ENCODE results near the gene AKAP12.

Gene AKAP12

DNA sequence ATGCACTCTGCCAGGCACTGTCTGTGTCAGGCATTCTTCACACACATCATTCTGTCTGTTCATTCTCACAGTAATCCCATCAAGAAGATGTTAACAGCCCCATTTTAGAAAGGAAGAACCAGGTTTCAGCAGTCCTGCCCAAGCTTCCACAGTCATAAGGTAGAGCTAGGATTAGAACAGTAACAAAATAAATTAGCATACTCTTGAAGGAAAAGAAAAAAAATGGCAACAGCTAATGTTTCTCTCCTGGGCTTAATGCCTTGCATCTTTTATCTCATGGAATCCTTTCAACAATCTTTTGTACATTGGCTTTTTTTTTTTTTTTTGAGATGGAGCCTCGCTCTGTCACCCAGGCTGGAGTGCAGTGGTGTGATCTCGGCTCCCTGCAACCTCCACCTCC, 32.1 kb upstream of the AKAP12 start:
- no peak for TF ChIP-seq EZH2phosphoT487 (IDR thresholded peaks at IDR 0.05; ENCODE audit: borderline replicate concordance, low read length)
- TF ChIP-seq, protein P1, sequence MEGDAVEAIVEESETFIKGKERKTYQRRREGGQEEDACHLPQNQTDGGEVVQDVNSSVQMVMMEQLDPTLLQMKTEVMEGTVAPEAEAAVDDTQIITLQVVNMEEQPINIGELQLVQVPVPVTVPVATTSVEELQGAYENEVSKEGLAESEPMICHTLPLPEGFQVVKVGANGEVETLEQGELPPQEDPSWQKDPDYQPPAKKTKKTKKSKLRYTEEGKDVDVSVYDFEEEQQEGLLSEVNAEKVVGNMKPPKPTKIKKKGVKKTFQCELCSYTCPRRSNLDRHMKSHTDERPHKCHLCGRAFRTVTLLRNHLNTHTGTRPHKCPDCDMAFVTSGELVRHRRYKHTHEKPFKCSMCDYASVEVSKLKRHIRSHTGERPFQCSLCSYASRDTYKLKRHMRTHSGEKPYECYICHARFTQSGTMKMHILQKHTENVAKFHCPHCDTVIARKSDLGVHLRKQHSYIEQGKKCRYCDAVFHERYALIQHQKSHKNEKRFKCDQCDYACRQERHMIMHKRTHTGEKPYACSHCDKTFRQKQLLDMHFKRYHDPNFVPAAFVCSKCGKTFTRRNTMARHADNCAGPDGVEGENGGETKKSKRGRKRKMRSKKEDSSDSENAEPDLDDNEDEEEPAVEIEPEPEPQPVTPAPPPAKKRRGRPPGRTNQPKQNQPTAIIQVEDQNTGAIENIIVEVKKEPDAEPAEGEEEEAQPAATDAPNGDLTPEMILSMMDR (IDR thresholded peaks at IDR 0.05; ENCODE audit: low read depth, low read length, poor library complexity, severe bottlenecking) = no peak

DNA sequence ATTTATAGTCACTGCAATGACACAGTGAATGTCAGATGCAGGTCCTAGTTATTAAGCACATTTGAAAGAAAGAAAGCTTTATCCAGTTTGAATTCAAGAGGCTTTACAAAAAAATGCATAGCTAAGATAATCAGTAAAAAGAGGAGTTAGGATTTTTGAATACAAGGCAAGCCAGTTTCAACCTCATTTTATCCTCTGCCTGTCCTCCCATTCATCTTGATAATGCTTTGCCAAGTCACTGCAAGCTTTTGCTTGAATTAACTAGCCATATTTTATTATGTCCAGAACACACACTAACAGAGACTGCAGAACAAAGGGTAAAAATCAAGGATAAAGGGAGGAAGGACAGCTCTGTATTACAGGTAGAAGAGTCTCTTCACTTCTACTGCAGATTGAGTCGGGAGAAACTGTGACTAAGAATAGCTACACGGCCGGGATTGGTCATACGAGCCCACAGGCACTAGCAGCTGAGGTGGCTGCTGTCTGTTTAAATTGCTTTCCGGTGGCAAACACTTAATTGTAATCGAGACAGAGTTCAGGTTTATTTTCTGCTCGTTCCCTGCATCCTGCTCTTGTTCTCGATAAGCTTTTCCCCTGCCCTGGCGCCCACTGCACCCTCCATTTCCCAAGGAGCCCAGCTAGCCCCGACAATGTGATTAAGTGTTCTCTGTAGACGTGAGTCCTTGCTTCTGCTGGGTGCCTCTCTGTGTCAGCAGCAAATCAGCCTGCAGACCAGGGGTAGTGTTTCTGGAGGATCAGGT, 30.5 kb upstream of the AKAP12 start:
- H3K4me3 ChIP-seq (ENCODE audit: low read length) = no peak overlapping the region
- no peak overlapping the region for H3K4me2 ChIP-seq (ENCODE audit: low read length)
- H3K36me3 ChIP-seq (ENCODE audit: control insufficient read depth, low read length) = no peaks in the 10 kb centered on the region
- H3K9me2 ChIP-seq (replicated peaks; ENCODE audit: control insufficient read depth, low read length) = no peaks in the 10 kb centered on the region
- no peaks in the 10 kb centered on the region; the same call in 1 of the 2 replicates for H3K9me3 ChIP-seq (ENCODE audit: control insufficient read depth, insufficient read depth, low read length)
- H4K20me1 ChIP-seq (ENCODE audit: control insufficient read depth, insufficient read depth, low read depth, low read length) = no peaks in the 10 kb centered on the region
- H3F3A ChIP-seq (ENCODE audit: control insufficient read depth, insufficient read depth) = no peaks in the 10 kb centered on the region
- no peak overlapping the region for H3K27ac ChIP-seq (ENCODE audit: low read depth, low read length)
- H3K4me1 ChIP-seq (ENCODE audit: control insufficient read depth, low read length) = no peaks in the 10 kb centered on the region
- TF ChIP-seq, protein P1 (IDR thresholded peaks at IDR 0.05; ENCODE audit: low read depth, low read length, poor library complexity, severe bottlenecking) = no peak
- TF ChIP-seq EZH2phosphoT487 (IDR thresholded peaks at IDR 0.05; ENCODE audit: borderline replicate concordance, low read length) = no peak
- H3K79me2 ChIP-seq (ENCODE audit: control insufficient read depth, low read length) = no peaks in the 10 kb centered on the region
- H3K27me3 ChIP-seq (ENCODE audit: control insufficient read depth, low read length) = 0 out of 2 replicates have a peak, but pooled peaks cover 2% of the 10 kb centered on the region

More for the DNA sequence above, 32.1 kb upstream of the AKAP12 start:
- no peaks in the 10 kb centered on the region for H3F3A ChIP-seq (ENCODE audit: control insufficient read depth, insufficient read depth)
- H3K4me3 ChIP-seq (ENCODE audit: low read length) = no peak overlapping the region
- no peaks in the 10 kb centered on the region for H3K36me3 ChIP-seq (ENCODE audit: control insufficient read depth, low read length)
- H3K9me2 ChIP-seq (replicated peaks; ENCODE audit: control insufficient read depth, low read length) = no peaks in the 10 kb centered on the region
- no peaks in the 10 kb centered on the region for H3K4me1 ChIP-seq (ENCODE audit: control insufficient read depth, low read length)
- 0 out of 2 replicates have a peak, but pooled peaks cover 2% of the 10 kb centered on the region for H3K27me3 ChIP-seq (ENCODE audit: control insufficient read depth, low read length)
- no peaks in the 10 kb centered on the region; the same call in 1 of the 2 replicates for H3K9me3 ChIP-seq (ENCODE audit: control insufficient read depth, insufficient read depth, low read length)
- no peak overlapping the region for H3K27ac ChIP-seq (ENCODE audit: low read depth, low read length)
- H3K4me2 ChIP-seq (ENCODE audit: low read length) = no peak overlapping the region
- no peaks in the 10 kb centered on the region for H4K20me1 ChIP-seq (ENCODE audit: control insufficient read depth, insufficient read depth, low read depth, low read length)
- no peaks in the 10 kb centered on the region for H3K79me2 ChIP-seq (ENCODE audit: control insufficient read depth, low read length)

DNA sequence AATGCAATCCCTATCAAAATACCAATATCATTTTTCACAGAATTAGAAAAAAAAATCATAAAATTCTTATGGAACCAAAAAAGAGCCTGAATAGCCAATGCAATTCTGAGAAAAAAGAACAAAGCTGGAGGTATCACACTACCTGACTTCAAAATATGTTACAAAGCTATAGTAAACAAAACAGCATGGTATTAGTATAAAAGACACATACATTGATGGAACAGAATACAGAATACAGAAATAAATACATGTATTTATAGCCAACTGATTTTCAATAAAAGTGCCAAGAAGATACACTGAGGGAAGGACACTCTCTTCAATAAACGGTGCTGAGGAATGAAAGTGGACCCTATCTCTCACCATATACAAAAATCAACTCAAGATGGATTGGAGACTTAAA, 28.7 kb upstream of the AKAP12 start:
- H3K27me3 ChIP-seq (ENCODE audit: control insufficient read depth, low read length) = 0 out of 2 replicates have a peak, but pooled peaks cover 2% of the 10 kb centered on the region
- H3K27ac ChIP-seq (ENCODE audit: low read depth, low read length) = no peak overlapping the region
- H3K79me2 ChIP-seq (ENCODE audit: control insufficient read depth, low read length) = no peaks in the 10 kb centered on the region
- TF ChIP-seq, protein P1 (IDR thresholded peaks at IDR 0.05; ENCODE audit: low read depth, low read length, poor library complexity, severe bottlenecking) = no peak
- TF ChIP-seq EZH2phosphoT487 (IDR thresholded peaks at IDR 0.05; ENCODE audit: borderline replicate concordance, low read length) = no peak
- H3K9me3 ChIP-seq (ENCODE audit: control insufficient read depth, insufficient read depth, low read length) = no peaks in the 10 kb centered on the region; the same call in 1 of the 2 replicates
- no peak overlapping the region for H3K4me3 ChIP-seq (ENCODE audit: low read length)
- H4K20me1 ChIP-seq (ENCODE audit: control insufficient read depth, insufficient read depth, low read depth, low read length) = no peaks in the 10 kb centered on the region
- H3K4me2 ChIP-seq (ENCODE audit: low read length) = no peak overlapping the region
- H3K36me3 ChIP-seq (ENCODE audit: control insufficient read depth, low read length) = no peaks in the 10 kb centered on the region
- no peaks in the 10 kb centered on the region for H3K4me1 ChIP-seq (ENCODE audit: control insufficient read depth, low read length)
- H3K9me2 ChIP-seq (replicated peaks; ENCODE audit: control insufficient read depth, low read length) = no peaks in the 10 kb centered on the region
- no peaks in the 10 kb centered on the region for H3F3A ChIP-seq (ENCODE audit: control insufficient read depth, insufficient read depth)

Measured in DOHH2 (cell line).